ENCODE measurements around the gene MMD. TPM values are rescaled to one million over a fixed set of nuclear protein-coding genes. Genes with fewer than 3 reads are reported as not detected.
"Not testable (repeated sequence)": the region's sequence is repeated elsewhere in the genome, so short reads cannot be mapped to it uniquely, and the experiment has no call there.

Gene MMD
- total RNA-seq, 1 donor from 2014 or later, result 45.5 TPM

DNA sequence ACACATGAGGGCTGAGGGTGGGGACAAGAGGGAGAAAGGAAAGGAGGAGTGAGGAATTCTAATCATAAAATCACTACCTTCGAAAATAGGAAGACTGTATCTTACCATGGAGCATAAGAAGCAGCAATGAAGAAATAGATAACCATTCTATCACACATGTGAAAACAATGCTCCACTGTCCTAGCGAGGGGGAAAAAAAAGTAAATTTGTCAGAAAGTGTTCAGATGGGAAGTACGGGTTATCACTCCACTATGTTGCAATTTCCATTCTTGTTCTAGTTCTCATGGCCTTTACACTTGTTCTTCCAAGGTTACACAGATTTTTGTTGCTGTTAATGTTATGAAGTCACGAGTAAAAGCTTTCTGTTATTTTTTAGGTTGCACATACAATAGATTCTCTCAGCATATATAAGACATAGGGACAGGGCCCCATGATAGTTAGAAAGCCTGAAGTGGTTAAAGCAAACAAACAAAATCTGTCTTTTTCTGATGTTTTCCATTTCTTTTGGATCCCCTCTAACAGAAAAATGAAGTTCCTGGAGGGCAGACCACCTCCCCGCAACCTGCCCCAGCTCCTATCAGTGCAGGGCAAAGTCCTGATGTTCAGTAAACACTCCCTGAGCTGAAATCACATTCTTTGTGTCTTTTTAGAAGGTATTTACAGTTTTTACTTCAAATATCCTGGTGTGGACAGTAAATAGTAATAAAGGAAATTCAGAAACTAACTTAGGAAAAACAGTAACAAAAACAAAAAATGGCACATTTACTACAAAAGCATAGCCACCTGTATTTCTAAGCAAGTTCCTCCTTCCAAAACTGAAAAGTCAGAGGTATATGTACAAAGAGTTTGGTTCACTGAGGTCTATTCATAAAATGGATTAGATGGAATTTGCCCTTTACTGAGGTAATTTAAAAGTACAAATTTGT, 13.7 kb downstream of the MMD start:
- ChIA-PET CTCF (no interaction called here), POLR2A (interaction anchor here (1.7 kb wide), 1 partner anchor 10 kb away, joined by 5 read pairs; no protein-coding TSS in a partner anchor)
- peaks cover 14% of the 10 kb centered on the region for H3K4me1 Mint-ChIP-seq
- H3K36me3 Mint-ChIP-seq (ENCODE audit: low read depth), result peaks cover 85% of the 10 kb centered on the region
- H3K9me3 Mint-ChIP-seq, result no peaks in the 10 kb centered on the region
- no peak overlapping the region for H3K27ac Mint-ChIP-seq
- intact Hi-C loops (cut with micrococcal nuclease), result no loop called here
- no peaks in the 10 kb centered on the region for H3K27me3 Mint-ChIP-seq
- ATAC-seq (ENCODE audit: low read depth) (no peak), DNase-seq (no peak)
- no peak overlapping the region for H3K4me3 Mint-ChIP-seq
- TF ChIP-seq, protein P1, sequence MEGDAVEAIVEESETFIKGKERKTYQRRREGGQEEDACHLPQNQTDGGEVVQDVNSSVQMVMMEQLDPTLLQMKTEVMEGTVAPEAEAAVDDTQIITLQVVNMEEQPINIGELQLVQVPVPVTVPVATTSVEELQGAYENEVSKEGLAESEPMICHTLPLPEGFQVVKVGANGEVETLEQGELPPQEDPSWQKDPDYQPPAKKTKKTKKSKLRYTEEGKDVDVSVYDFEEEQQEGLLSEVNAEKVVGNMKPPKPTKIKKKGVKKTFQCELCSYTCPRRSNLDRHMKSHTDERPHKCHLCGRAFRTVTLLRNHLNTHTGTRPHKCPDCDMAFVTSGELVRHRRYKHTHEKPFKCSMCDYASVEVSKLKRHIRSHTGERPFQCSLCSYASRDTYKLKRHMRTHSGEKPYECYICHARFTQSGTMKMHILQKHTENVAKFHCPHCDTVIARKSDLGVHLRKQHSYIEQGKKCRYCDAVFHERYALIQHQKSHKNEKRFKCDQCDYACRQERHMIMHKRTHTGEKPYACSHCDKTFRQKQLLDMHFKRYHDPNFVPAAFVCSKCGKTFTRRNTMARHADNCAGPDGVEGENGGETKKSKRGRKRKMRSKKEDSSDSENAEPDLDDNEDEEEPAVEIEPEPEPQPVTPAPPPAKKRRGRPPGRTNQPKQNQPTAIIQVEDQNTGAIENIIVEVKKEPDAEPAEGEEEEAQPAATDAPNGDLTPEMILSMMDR (IDR thresholded peaks at IDR 0.05), result no peak

DNA sequence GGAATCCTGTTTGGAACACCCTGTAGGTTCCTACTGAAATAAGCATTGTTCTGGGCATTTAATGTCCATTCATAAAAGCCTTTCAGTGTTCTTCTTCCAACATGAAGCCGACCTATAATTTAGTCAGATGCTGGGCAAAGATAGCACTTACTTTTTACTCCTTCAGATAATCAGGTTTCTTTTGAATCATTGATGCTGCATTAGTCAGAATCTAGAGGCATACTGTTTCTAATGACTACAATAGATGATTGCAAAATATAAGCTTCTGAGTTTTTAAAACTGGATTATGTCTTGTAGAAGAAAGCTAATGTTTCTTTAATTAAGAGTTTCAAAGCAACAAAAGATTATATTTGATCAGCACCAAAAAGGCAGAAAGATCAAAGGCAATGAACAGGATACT, 16.0 kb downstream of the MMD start:
- Mint-ChIP-seq H3K9me3 (no peaks in the 10 kb centered on the region), H3K27me3 (no peaks in the 10 kb centered on the region), H3K4me1 (peaks cover 14% of the 10 kb centered on the region), H3K4me3 (no peak overlapping the region), H3K36me3 (ENCODE audit: low read depth) (peaks cover 79% of the 10 kb centered on the region), H3K27ac (no peak overlapping the region)
- DNase-seq (no peak), ATAC-seq (ENCODE audit: low read depth) (no peak)
- TF ChIP-seq, protein P1 (IDR thresholded peaks at IDR 0.05), result no peak
- intact Hi-C loops (cut with micrococcal nuclease), result no loop called here
- ChIA-PET POLR2A (no interaction called here), CTCF (no interaction called here)

DNA sequence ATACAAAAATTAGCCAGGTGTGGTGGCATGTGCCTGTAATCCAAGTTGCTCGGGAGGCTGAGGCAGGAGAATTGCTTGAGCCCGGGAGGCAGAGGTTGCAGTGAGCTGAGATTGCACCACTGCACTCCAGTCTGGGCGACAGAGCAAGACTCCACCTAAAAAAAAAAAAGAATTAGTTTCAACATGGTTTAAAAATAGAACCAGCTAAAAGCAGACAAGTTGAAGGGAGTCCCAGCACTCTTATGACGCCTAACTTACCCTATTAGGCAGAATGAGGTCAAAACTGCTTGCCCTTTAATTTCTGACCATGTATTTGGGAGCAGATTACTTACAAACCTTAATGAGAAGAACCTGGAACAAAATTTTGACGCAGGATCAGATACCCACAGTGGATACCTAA, 17.4 kb downstream of the MMD start:
- intact Hi-C loops (cut with micrococcal nuclease); CTCF ChIA-PET; DNase-seq; H3K27me3 Mint-ChIP-seq; H3K9me3 Mint-ChIP-seq; H3K27ac Mint-ChIP-seq; ATAC-seq (ENCODE audit: low read depth); H3K4me3 Mint-ChIP-seq: not testable (repeated sequence)
- POLR2A ChIA-PET, result interaction anchor here (0.5 kb wide), 1 partner anchor 407 kb away, joined by 3 read pairs; no protein-coding TSS in a partner anchor
- H3K36me3 Mint-ChIP-seq (ENCODE audit: low read depth), result peaks cover 77% of the 10 kb centered on the region
- H3K4me1 Mint-ChIP-seq, result peaks cover 12% of the 10 kb centered on the region

- DNase-seq (no peak), ATAC-seq (ENCODE audit: low read depth) (no peak)
- intact Hi-C loops (cut with micrococcal nuclease), result no loop called here
- H3K27me3 Mint-ChIP-seq, result no peaks in the 10 kb centered on the region
- no peak overlapping the region for H3K4me3 Mint-ChIP-seq
- H3K36me3 Mint-ChIP-seq (ENCODE audit: low read depth), result peaks cover 76% of the 10 kb centered on the region
- TF ChIP-seq, protein P1 (IDR thresholded peaks at IDR 0.05), result no peak
- POLR2A ChIA-PET, result no interaction called here
- CTCF ChIA-PET, result interaction anchor here (1.4 kb wide), 1 partner anchor 46 kb away, joined by 3 read pairs; no protein-coding TSS in a partner anchor
- H3K9me3 Mint-ChIP-seq, result no peaks in the 10 kb centered on the region
- H3K4me1 Mint-ChIP-seq, result peaks cover 8% of the 10 kb centered on the region
- H3K27ac Mint-ChIP-seq, result no peak overlapping the region
Measured at GRCh38 chr17:55402374-55402773, 19.3 kb downstream of the MMD start.

DNA sequence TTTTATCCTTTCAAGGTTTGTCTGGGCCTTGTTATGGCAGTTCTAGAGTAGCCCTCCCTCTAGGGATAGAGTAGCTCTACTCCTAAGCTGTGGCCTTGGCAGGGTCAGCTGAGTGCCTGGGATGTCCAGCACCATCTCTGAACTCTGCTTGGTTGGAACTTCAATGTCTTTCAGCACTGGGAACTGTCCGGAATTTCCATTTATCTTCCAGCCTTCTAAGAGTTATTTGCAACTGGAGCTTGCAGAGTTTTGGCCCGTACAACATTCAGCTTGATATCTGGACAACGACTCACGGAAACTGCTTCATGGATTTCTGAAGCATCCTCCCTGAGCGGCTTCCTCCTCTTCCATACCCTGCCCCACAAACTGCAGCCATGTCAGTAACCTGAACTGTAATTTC, 22.9 kb downstream of the MMD start:
- Mint-ChIP-seq H3K27me3 (no peaks in the 10 kb centered on the region), H3K9me3 (no peaks in the 10 kb centered on the region), H3K36me3 (ENCODE audit: low read depth) (peaks cover 71% of the 10 kb centered on the region), H3K27ac (no peak overlapping the region), H3K4me1 (peaks cover 4% of the 10 kb centered on the region), H3K4me3 (no peak overlapping the region)
- DNase-seq (no peak), ATAC-seq (ENCODE audit: low read depth) (no peak)
- ChIA-PET POLR2A (no interaction called here), CTCF (interaction anchor here (1.4 kb wide), 1 partner anchor 115 kb away, joined by 4 read pairs; no protein-coding TSS in a partner anchor)
- intact Hi-C loops (cut with micrococcal nuclease), result no loop called here
- TF ChIP-seq, protein P1 (IDR thresholded peaks at IDR 0.05), result no peak
